H9 (cell line): Measurements from ENCODE around the gene BFSP2. TPM values are rescaled to one million over a fixed set of nuclear protein-coding genes. Genes with fewer than 3 reads are reported as not detected.

ENCODE experiments used
- DNase-seq: peaks from one replicate; pipeline ENCODE4 v3.0.0-alpha.2; 2017
- H2AFZ ChIP-seq: one replicate; pipeline ENCODE4 v1.6.1; 2013; ENCODE audit warnings: mild to moderate bottlenecking, low read length, control low read depth, moderate library complexity
- H2AK5ac ChIP-seq: 2 replicates; pipeline ENCODE4 v1.6.1; 2013; ENCODE audit warnings: low read length, control low read depth, mixed read lengths; ENCODE audit not compliant: insufficient read length
- H2BK120ac ChIP-seq: one replicate; pipeline ENCODE4 v1.6.1; 2013; ENCODE audit warnings: low read depth, mild to moderate bottlenecking, low read length, control low read depth, inconsistent platforms; ENCODE audit not compliant: poor library complexity, severe bottlenecking
- H2BK12ac ChIP-seq: 2 replicates; pipeline ENCODE4 v1.6.1; 2013; ENCODE audit warnings: low read length, control low read depth, mixed read lengths, low read depth; ENCODE audit not compliant: insufficient read length
- H2BK15ac ChIP-seq: 2 replicates; pipeline ENCODE4 v1.6.1; 2013; ENCODE audit warnings: low read depth, low read length, control low read depth
- H2BK20ac ChIP-seq: one replicate; pipeline ENCODE4 v1.6.1; 2013; ENCODE audit warnings: low read depth, mild to moderate bottlenecking, low read length, control low read depth, inconsistent platforms; ENCODE audit not compliant: poor library complexity, severe bottlenecking
- H2BK5ac ChIP-seq: 2 replicates; pipeline ENCODE4 v1.6.1; 2013; ENCODE audit warnings: low read length, control low read depth, mixed read lengths; ENCODE audit not compliant: insufficient read length
- H3K14ac ChIP-seq: 2 replicates; pipeline ENCODE4 v1.6.1; 2013; ENCODE audit warnings: low read length, control low read depth; ENCODE audit not compliant: insufficient read depth
- H3K18ac ChIP-seq: 2 replicates; pipeline ENCODE4 v1.6.1; 2013; ENCODE audit warnings: low read depth, mild to moderate bottlenecking, mixed read lengths, low read length, control low read depth; ENCODE audit not compliant: insufficient read length
- H3K23ac ChIP-seq: 2 replicates; pipeline ENCODE4 v1.6.1; 2013; ENCODE audit warnings: low read length, control low read depth, mixed read lengths, low read depth; ENCODE audit not compliant: insufficient read length
- H3K23me2 ChIP-seq: 2 replicates; pipeline ENCODE4 v1.6.1; 2013; ENCODE audit warnings: low read depth, mild to moderate bottlenecking, mixed read lengths, low read length, control low read depth; ENCODE audit not compliant: insufficient read length, poor library complexity, severe bottlenecking
- H3K27ac ChIP-seq: 2 replicates; pipeline ENCODE4 v1.5.1; 2013; ENCODE audit warnings: low read length, control low read depth, mixed read lengths, low read depth; ENCODE audit not compliant: insufficient read length
- H3K27me3 ChIP-seq: 2 replicates; pipeline ENCODE4 v1.6.1; 2013; ENCODE audit warnings: low read length, control low read depth, inconsistent platforms; ENCODE audit not compliant: insufficient read depth
- H3K4ac ChIP-seq: 2 replicates; pipeline ENCODE4 v1.6.1; 2013; ENCODE audit warnings: low read depth, mild to moderate bottlenecking, control low read depth, inconsistent platforms, low read length, moderate library complexity
- H3K4me1 ChIP-seq: 2 replicates; pipeline ENCODE4 v1.6.1; 2013; ENCODE audit warnings: low read length, control low read depth, inconsistent platforms; ENCODE audit not compliant: insufficient read depth
- H3K4me2 ChIP-seq: 2 replicates; pipeline ENCODE4 v1.6.1; 2013; ENCODE audit warnings: low read length, control low read depth, mixed read lengths; ENCODE audit not compliant: insufficient read length, insufficient read depth
- H3K56ac ChIP-seq: 2 replicates; pipeline ENCODE4 v1.6.1; 2013; ENCODE audit warnings: low read depth, mild to moderate bottlenecking, mixed read lengths, low read length, control low read depth; ENCODE audit not compliant: insufficient read length
- H3K79me1 ChIP-seq: 2 replicates; pipeline ENCODE4 v1.6.1; 2013; ENCODE audit warnings: low read depth, mild to moderate bottlenecking, moderate library complexity, low read length, control low read depth, inconsistent platforms; ENCODE audit not compliant: insufficient read depth, poor library complexity, severe bottlenecking
- H3K79me2 ChIP-seq: 2 replicates; pipeline ENCODE4 v1.6.1; 2013; ENCODE audit warnings: low read length, control low read depth, inconsistent platforms; ENCODE audit not compliant: insufficient read depth
- H3K9ac ChIP-seq: 2 replicates; pipeline ENCODE4 v1.6.1; 2013; ENCODE audit warnings: low read length, control low read depth, mixed read lengths; ENCODE audit not compliant: insufficient read length; ENCODE audit errors: extremely low read depth
- H3K9me3 ChIP-seq: one replicate; pipeline ENCODE4 v1.6.1; 2013; ENCODE audit warnings: low read depth, low read length, inconsistent platforms; ENCODE audit not compliant: control insufficient read depth
- H3T11ph ChIP-seq: one replicate; pipeline ENCODE4 v1.6.1; 2013; ENCODE audit warnings: mild to moderate bottlenecking, low read length, control low read depth, inconsistent platforms
- H4K20me1 ChIP-seq: one replicate; pipeline ENCODE4 v1.6.1; 2013; ENCODE audit not compliant: control insufficient read depth, insufficient read length, insufficient read depth
- H4K5ac ChIP-seq: 2 replicates; pipeline ENCODE4 v1.6.1; 2013; ENCODE audit warnings: low read depth, mild to moderate bottlenecking, mixed read lengths, low read length, control low read depth; ENCODE audit not compliant: insufficient read length
- H4K8ac ChIP-seq: replicated peaks from 2 replicates; pipeline ENCODE4 v1.6.1; 2013; ENCODE audit warnings: low read length, control low read depth, mixed read lengths, low read depth; ENCODE audit not compliant: insufficient read length
- H4K91ac ChIP-seq: 2 replicates; pipeline ENCODE4 v1.6.1; 2013; ENCODE audit warnings: low read depth, mild to moderate bottlenecking, moderate library complexity, mixed read lengths, low read length, control low read depth; ENCODE audit not compliant: insufficient read length
- H3K27ac Mint-ChIP-seq, 3 experiments: 2 replicates in 2 of 3; 3 replicates in 1 of 3; pipeline ENCODE4 v1.8.0; 2020 to 2021; ENCODE audit warnings: mixed read lengths in 3 of 3, mild to moderate bottlenecking in 1 of 3, moderate library complexity in 1 of 3
- H3K27me3 Mint-ChIP-seq: 2 replicates; pipeline ENCODE4 v1.8.0; 2021; ENCODE audit warnings: low read depth, mild to moderate bottlenecking, moderate library complexity, mixed read lengths
- H3K36me3 Mint-ChIP-seq, 3 experiments: 2 replicates in 2 of 3; 3 replicates in 1 of 3; pipeline ENCODE4 v1.8.0; 2020 to 2021; ENCODE audit warnings: low read depth in 3 of 3, mixed read lengths in 3 of 3; ENCODE audit not compliant: insufficient read depth in 1 of 3
- H3K4me1 Mint-ChIP-seq, 2 experiments: 2 replicates each; pipeline ENCODE4 v1.8.0; 2020; ENCODE audit warnings: mixed read lengths in 2 of 2
- H3K4me3 Mint-ChIP-seq, 2 experiments: 2 replicates in 1 of 2; 3 replicates in 1 of 2; pipeline ENCODE4 v1.8.0; 2020 to 2021; ENCODE audit warnings: mild to moderate bottlenecking in 2 of 2, mixed read lengths in 2 of 2, moderate library complexity in 1 of 2
- H3K9me3 Mint-ChIP-seq, 2 experiments: 2 replicates in 1 of 2; 3 replicates in 1 of 2; pipeline ENCODE4 v1.8.0; 2020; ENCODE audit warnings: mild to moderate bottlenecking in 2 of 2, mixed read lengths in 2 of 2, moderate library complexity in 1 of 2
- WGBS: extraction: QIAGEN DNeasy Blood & Tissue Kit; methylation state at CpG from one replicate; pipeline ENCODE4 v1.1.7; 2013; ENCODE audit warnings: missing lambda C conversion rate, low lambda C conversion rate, mixed read lengths; ENCODE audit not compliant: insufficient read length; ENCODE audit errors: extremely low coverage; 5-methylcytosine and 5-hydroxymethylcytosine counted together
- total RNA-seq: library from RNA; stranded (reverse); gene quantifications from 2 replicates; pipeline ENCODE4 v1.2.1, GENCODE V29; 2021
- TF ChIP-seq, protein P1 (sequence below): fragments of 200-600 bp; sonication (generic); conservative IDR thresholded peaks from 3 replicates; pipeline ENCODE4 v1.8.0; 2021; ENCODE audit warnings: antibody characterized with exemption, mild to moderate bottlenecking

Gene BFSP2
- total RNA-seq, 1 experiment from 2014 or later, result not detected

GRCh38 chr3:133488785-133489367 lies 89.0 kb downstream of the BFSP2 start:
- Histone ChIP-seq H3K27ac (no peak overlapping the region), H3K23me2 (no peaks in the 10 kb centered on the region), H4K8ac (no peak overlapping the region), H3T11ph (no peak overlapping the region), H2AFZ (no peak overlapping the region), H4K5ac (no peak overlapping the region), H3K14ac (no peak overlapping the region), H3K79me1 (no peaks in the 10 kb centered on the region), H3K4me2 (no peak overlapping the region), H3K4me1 (no peaks in the 10 kb centered on the region; the same call in 1 of the 2 replicates), H2BK5ac (no peak overlapping the region), H3K23ac (no peak overlapping the region), H3K18ac (no peak overlapping the region), H4K91ac (no peak overlapping the region), H4K20me1 (no peaks in the 10 kb centered on the region), H3K9me3 (peaks cover 22% of the 10 kb centered on the region), H3K4ac (no peak overlapping the region), H3K9ac (no peak overlapping the region), H2BK12ac (no peak overlapping the region), H3K27me3 (no peaks in the 10 kb centered on the region), H2BK15ac (no peak overlapping the region), H2BK120ac (no peak overlapping the region), H3K79me2 (no peaks in the 10 kb centered on the region), H3K56ac (no peak overlapping the region), H2BK20ac (no peak overlapping the region), H2AK5ac (no peak overlapping the region)
- H3K27me3 Mint-ChIP-seq, result peaks cover 4% of the 10 kb centered on the region; the same call in 1 of the 2 replicates
- no peak overlapping the region for H3K4me3 Mint-ChIP-seq
- WGBS, result no CpG with 5 or more reads among the region's 3 CpGs
- peaks cover 34 to 45% of the 10 kb centered on the region in 2 experiments for H3K9me3 Mint-ChIP-seq
- TF ChIP-seq, protein P1, sequence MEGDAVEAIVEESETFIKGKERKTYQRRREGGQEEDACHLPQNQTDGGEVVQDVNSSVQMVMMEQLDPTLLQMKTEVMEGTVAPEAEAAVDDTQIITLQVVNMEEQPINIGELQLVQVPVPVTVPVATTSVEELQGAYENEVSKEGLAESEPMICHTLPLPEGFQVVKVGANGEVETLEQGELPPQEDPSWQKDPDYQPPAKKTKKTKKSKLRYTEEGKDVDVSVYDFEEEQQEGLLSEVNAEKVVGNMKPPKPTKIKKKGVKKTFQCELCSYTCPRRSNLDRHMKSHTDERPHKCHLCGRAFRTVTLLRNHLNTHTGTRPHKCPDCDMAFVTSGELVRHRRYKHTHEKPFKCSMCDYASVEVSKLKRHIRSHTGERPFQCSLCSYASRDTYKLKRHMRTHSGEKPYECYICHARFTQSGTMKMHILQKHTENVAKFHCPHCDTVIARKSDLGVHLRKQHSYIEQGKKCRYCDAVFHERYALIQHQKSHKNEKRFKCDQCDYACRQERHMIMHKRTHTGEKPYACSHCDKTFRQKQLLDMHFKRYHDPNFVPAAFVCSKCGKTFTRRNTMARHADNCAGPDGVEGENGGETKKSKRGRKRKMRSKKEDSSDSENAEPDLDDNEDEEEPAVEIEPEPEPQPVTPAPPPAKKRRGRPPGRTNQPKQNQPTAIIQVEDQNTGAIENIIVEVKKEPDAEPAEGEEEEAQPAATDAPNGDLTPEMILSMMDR, result no peak
- H3K27ac Mint-ChIP-seq, result no peak overlapping the region; a peak in 1 of 7 replicates
- no peak for DNase-seq
- H3K36me3 Mint-ChIP-seq, result peaks cover 16 to 28% (median 26%) of the 10 kb centered on the region in 3 experiments
- H3K4me1 Mint-ChIP-seq, result peaks cover 29 to 32% of the 10 kb centered on the region in 2 experiments
